PC-3 (cell line): ENCODE results near the gene GDI2. TPM values are rescaled to one million over a fixed set of nuclear protein-coding genes. Genes with fewer than 3 reads are reported as not detected.
"Not testable (repeated sequence)": the region's sequence is repeated elsewhere in the genome, so short reads cannot be mapped to it uniquely, and the experiment has no call there.

Source experiments
- ATAC-seq: fragments of 200-7000 bp; cut with Tn5 transposase; 2 replicates; pipeline ENCODE4 v1.9.1; 2020; ENCODE audit warnings: mild to moderate bottlenecking, moderate library complexity
- BruUV-seq: library from RNA; stranded (reverse); fragments of 400-500 nt; replicated peaks from 2 replicates; lab custom pipeline; 2021; lab: Mats Ljungman, UMichigan
- CTCF ChIA-PET: fragments of 300-600 bp; sonication (Branson Sonifier 250); formaldehyde crosslinking; loops from one replicate; lab custom pipeline; 2022; ENCODE audit warnings: antibody characterized with exemption; lab: Charles Lee
- POLR2A ChIA-PET: fragments of 300-600 bp; sonication (Branson Sonifier 250); formaldehyde crosslinking; loops from one replicate; lab custom pipeline; 2022; ENCODE audit warnings: antibody characterized with exemption; ENCODE audit not compliant: unreplicated experiment; lab: Charles Lee
- DNase-seq: peaks from one replicate; pipeline ENCODE4 v3.0.0-alpha.2; 2015
- H2AFZ ChIP-seq: fragments of 300-600 bp; sonication (generic); 2 replicates; pipeline ENCODE4 v1.6.0; 2016; ENCODE audit warnings: antibody characterized with exemption, low read length
- H3F3A ChIP-seq: fragments of 300-600 bp; sonication (generic); one replicate; pipeline ENCODE4 v1.6.0; 2017; ENCODE audit warnings: antibody characterized with exemption, low read length, control low read depth, mild to moderate bottlenecking; ENCODE audit not compliant: unreplicated experiment
- H3K27ac ChIP-seq: fragments of 300-600 bp; sonication (generic); 2 replicates; pipeline ENCODE4 v1.5.1; 2016; ENCODE audit warnings: mild to moderate bottlenecking, low read length
- H3K27me3 ChIP-seq: fragments of 300-600 bp; sonication (generic); 2 replicates; pipeline ENCODE4 v1.6.1; 2016; ENCODE audit warnings: low read length, mixed read lengths
- H3K36me3 ChIP-seq: fragments of 300-600 bp; sonication (generic); 2 replicates; pipeline ENCODE4 v1.6.1; 2016; ENCODE audit warnings: low read depth, mixed run types, low read length, mixed read lengths
- H3K4me1 ChIP-seq: fragments of 300-600 bp; sonication (generic); 2 replicates; pipeline ENCODE4 v1.5.1; 2016; ENCODE audit warnings: low read length; ENCODE audit not compliant: insufficient read depth
- H3K4me2 ChIP-seq: fragments of 300-600 bp; sonication (generic); 2 replicates; pipeline ENCODE4 v1.6.0; 2016; ENCODE audit warnings: low read length
- H3K4me3 ChIP-seq: fragments of 300-600 bp; sonication (generic); 2 replicates; pipeline ENCODE4 v1.5.1; 2016; ENCODE audit warnings: mild to moderate bottlenecking, low read length, mixed read lengths
- H3K79me2 ChIP-seq: fragments of 300-600 bp; sonication (generic); 2 replicates; pipeline ENCODE4 v1.6.1; 2017; ENCODE audit warnings: low read length, mixed read lengths
- H3K9ac ChIP-seq: fragments of 300-600 bp; sonication (generic); 2 replicates; pipeline ENCODE4 v1.6.0; 2016; ENCODE audit warnings: mild to moderate bottlenecking, low read length
- H3K9me2 ChIP-seq: fragments of 300-600 bp; sonication (generic); replicated peaks from 2 replicates; pipeline ENCODE4 v1.6.1; 2016; ENCODE audit warnings: mixed run types, low read length, mixed read lengths
- H3K9me3 ChIP-seq: fragments of 300-600 bp; sonication (generic); 2 replicates; pipeline ENCODE4 v1.6.1; 2016; ENCODE audit warnings: low read length, mixed read lengths
- H4K20me1 ChIP-seq: fragments of 300-600 bp; sonication (generic); 2 replicates; pipeline ENCODE4 v1.6.1; 2016; ENCODE audit warnings: low read length, mixed read lengths
- CTCF ChIP-seq: fragments of 300-600 bp; sonication (generic); conservative IDR thresholded peaks from 2 replicates; pipeline ENCODE4 v1.5.1; 2017; ENCODE audit warnings: antibody characterized with exemption, low read depth, mild to moderate bottlenecking, low read length
- EZH2 ChIP-seq: fragments of 300-600 bp; sonication (generic); IDR thresholded peaks from one replicate; pipeline ENCODE4 v1.6.1; 2017; ENCODE audit warnings: antibody characterized with exemption, mild to moderate bottlenecking, low read length; ENCODE audit not compliant: unreplicated experiment
- EZH2phosphoT487 ChIP-seq: fragments of 300-600 bp; sonication (generic); IDR thresholded peaks from 2 replicates; pipeline ENCODE4 v1.6.1; 2018; ENCODE audit warnings: mild to moderate bottlenecking, antibody characterized with exemption, low read length, borderline replicate concordance
- intact Hi-C: fragments of 100-400 bp; cut with micrococcal nuclease; formaldehyde crosslinking; loops from 2 replicates; pipeline ENCODE4 v1.9.0; 2023
- total RNA-seq: library from RNA; depleted of rRNA; stranded (reverse); fragments of >200 nt; gene quantifications from 2 replicates; pipeline ENCODE4 v1.2.3, GENCODE V29; 2014

The GDI2 gene
- total RNA-seq, 1 experiment from 2014 or later: 122 TPM

GRCh38 chr10:5779730-5780129, 33.5 kb downstream of the GDI2 start:
- no peaks in the 10 kb centered on the region for H3F3A ChIP-seq
- intact Hi-C loops: no loop called here
- H3K4me3 ChIP-seq: no peak overlapping the region
- H3K9me3 ChIP-seq: no peaks in the 10 kb centered on the region
- ATAC-seq: no peak
- H3K27ac ChIP-seq: no peak overlapping the region
- peaks cover 58% of the 10 kb centered on the region for H3K79me2 ChIP-seq
- no peak for TF ChIP-seq CTCF
- no peak for TF ChIP-seq EZH2
- TF ChIP-seq EZH2phosphoT487: no peak
- H3K4me1 ChIP-seq: no peaks in the 10 kb centered on the region; the same call in 1 of the 2 replicates
- peaks cover 9% of the 10 kb centered on the region for H3K36me3 ChIP-seq
- H3K27me3 ChIP-seq: no peaks in the 10 kb centered on the region
- CTCF ChIA-PET: no interaction called here
- POLR2A ChIA-PET: no interaction called here
- H3K9ac ChIP-seq: no peak overlapping the region
- H4K20me1 ChIP-seq: peaks cover 5% of the 10 kb centered on the region; the same call in 1 of the 2 replicates
- no peaks in the 10 kb centered on the region for H3K9me2 ChIP-seq
- BruUV-seq: no TSS peak
- no peak for DNase-seq
- no peak overlapping the region for H2AFZ ChIP-seq
- H3K4me2 ChIP-seq: no peak overlapping the region

- H3K4me2 ChIP-seq, H3K4me1 ChIP-seq, ATAC-seq, intact Hi-C loops, POLR2A ChIA-PET, H3K27me3 ChIP-seq, H3K4me3 ChIP-seq, H3K36me3 ChIP-seq, H3K9me2 ChIP-seq, H4K20me1 ChIP-seq, H3K9ac ChIP-seq, DNase-seq, H3F3A ChIP-seq, H2AFZ ChIP-seq, CTCF ChIA-PET, BruUV-seq, H3K27ac ChIP-seq, H3K9me3 ChIP-seq: not testable (repeated sequence)
- H3K79me2 ChIP-seq: peaks cover 73% of the 10 kb centered on the region
Observed at GRCh38 chr10:5777758-5778157, 35.5 kb downstream of the GDI2 start.

DNA sequence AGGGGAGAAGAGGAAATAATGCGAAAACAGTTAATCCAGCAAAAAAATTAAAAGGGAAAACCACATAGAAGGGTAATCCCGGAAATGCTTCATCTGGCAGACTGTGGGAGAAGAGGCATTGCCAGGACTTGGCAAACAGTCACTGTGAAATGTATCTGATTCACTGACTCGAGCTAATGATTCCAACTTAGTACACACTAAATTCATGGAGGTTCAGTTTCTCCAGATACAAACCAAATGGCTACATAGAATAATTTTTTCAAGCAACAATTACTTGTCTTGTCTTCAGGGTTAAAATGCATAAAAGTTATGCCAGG, 36.4 kb downstream of the GDI2 start:
- Histone ChIP-seq H3K4me3 (no peak overlapping the region), H3K4me2 (no peak overlapping the region), H3K27ac (peak overlapping the region; percentile 25; the same call in 1 of the 2 replicates), H3K36me3 (no peaks in the 10 kb centered on the region), H2AFZ (no peak overlapping the region), H3F3A (no peaks in the 10 kb centered on the region), H3K9ac (no peak overlapping the region), H3K27me3 (no peaks in the 10 kb centered on the region), H3K4me1 (no peaks in the 10 kb centered on the region; the same call in 1 of the 2 replicates), H3K9me2 (no peaks in the 10 kb centered on the region), H3K79me2 (peaks cover 68% of the 10 kb centered on the region), H4K20me1 (peaks cover 5% of the 10 kb centered on the region; the same call in 1 of the 2 replicates), H3K9me3 (no peaks in the 10 kb centered on the region)
- intact Hi-C loops: no loop called here
- CTCF ChIA-PET: no interaction called here
- ATAC-seq (peak; percentile 79), DNase-seq (peak; percentile 20)
- BruUV-seq: no TSS peak
- POLR2A ChIA-PET: no interaction called here
- TF ChIP-seq CTCF (no peak), EZH2 (no peak), EZH2phosphoT487 (no peak)
